GM18517 (cell line): ENCODE data around the gene MAK.
A peak's percentile ranks its signal among the peaks of the same experiment; 100 is the strongest.
"Not testable (repeated sequence)": the region's sequence is repeated elsewhere in the genome, so short reads cannot be mapped to it uniquely, and the experiment has no call there.

Experiments used
- ATAC-seq: cut with Tn5 transposase; IDR thresholded peaks from one replicate; pipeline ENCODE4 v1.9.1; 2021; ENCODE audit warnings: mild to moderate bottlenecking, moderate library complexity; ENCODE audit not compliant: unreplicated experiment

MAK gene, protein sequence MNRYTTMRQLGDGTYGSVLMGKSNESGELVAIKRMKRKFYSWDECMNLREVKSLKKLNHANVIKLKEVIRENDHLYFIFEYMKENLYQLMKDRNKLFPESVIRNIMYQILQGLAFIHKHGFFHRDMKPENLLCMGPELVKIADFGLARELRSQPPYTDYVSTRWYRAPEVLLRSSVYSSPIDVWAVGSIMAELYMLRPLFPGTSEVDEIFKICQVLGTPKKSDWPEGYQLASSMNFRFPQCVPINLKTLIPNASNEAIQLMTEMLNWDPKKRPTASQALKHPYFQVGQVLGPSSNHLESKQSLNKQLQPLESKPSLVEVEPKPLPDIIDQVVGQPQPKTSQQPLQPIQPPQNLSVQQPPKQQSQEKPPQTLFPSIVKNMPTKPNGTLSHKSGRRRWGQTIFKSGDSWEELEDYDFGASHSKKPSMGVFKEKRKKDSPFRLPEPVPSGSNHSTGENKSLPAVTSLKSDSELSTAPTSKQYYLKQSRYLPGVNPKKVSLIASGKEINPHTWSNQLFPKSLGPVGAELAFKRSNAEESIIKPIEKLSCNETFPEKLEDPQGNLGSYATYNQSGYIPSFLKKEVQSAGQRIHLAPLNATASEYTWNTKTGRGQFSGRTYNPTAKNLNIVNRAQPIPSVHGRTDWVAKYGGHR

DNA sequence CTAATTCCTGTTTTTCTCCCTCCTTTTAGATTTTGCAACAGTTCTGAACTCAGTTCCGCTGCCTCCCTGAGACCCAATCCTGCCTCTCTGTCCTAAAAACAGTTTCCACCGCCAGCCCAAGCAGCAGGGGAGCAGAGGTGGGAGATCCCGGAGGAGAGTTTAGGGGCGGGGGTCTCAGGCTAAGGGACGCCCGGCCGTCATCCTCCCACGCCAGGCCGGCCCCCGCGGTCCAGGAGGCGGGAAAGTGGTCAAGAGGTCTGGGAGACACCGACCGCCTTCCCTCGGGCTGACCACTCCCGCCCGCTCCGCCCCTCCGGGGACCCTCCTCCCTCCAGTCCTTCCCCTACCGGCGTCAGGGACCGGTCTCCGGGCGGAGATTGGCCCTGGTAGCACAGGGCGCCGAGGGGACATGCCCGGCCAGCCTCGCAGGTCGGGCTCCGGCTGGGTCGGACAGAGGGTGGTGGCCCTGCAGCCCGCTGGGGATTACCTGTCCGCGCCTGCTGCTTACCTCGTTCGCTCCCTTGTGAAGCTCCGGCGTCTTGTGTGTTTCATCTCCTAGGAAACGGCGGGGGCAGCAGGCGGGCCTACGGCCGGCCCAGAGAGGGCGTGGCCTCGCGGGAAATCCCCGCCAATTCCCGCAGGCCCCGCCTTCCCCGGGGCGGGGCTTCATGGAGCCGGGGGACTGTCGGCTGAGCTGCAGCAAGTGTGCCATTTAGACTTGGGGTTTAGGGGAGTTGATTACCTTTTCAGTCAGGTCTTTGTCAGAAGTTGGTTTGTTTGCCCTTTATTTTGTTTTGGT, at the start of gene MAK:
Gene MAK, minus strand, starts transcription at position 545 of the 799 bp plus-strand sequence. CDS start 7,891 bp downstream, outside the sequence.
- peak; percentile 83 for ATAC-seq

DNA sequence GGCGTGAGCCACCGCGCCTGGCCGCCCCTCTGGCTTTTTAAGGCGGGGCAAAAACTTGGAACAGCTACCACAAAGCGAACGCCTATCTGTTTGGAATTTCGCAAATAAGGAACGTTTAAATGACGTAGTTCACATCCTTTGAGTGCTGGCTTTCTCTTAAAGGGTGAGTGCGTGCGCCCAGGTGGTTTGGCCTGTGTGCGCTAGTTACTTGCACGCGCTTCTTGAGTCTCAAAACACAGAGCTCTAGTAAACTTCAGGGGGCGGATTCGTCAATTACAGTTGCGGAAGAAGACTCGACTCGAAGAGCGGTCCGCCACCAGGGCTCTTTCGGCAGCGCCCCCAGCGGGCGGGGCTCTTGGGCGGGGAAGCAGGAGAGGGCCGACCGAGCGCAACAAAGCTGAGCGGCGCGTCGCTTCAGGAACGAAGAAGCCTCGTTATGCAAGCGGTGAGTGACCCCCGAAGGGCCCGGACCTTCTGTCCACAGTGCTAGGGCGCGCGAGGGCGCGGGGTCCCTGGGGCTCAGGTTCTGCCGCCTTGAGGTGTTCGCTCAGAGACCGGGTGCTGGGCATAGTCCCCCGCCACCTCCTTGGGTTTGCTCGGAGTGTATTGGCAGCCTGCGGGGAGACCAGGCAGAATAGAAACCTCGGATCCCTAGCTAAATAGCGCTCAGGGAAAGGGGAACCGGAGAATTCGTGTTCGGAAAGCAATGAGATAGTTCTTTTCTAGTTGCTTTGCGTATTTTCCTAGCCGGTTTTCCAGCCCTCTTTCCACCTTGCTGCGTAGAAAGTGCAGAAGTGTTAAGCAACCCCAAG, 48.6 kb upstream of the MAK start, which contains the start of gene SYCP2L:
Gene SYCP2L, plus strand, starts transcription at position 362 of the 812 bp plus-strand sequence. Its CDS starts 75 bp downstream, at position 437.
- ATAC-seq, result no peak

DNA sequence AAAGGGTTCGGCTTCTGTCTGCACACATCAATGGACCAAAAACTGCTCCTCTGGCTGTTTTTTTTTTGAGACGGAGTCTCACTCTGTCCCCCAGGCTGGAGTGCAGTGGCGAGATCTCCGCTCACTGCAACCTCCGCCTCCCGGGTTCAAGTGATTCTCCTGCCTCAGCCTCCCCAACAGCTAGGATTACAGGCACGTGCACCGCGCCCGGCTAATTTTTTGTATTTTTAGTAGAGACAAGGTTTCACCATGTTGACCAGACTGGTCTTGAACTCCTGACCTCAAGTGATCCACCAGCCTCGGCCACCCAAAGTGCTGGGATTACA, 48.0 kb upstream of the MAK start:
- ATAC-seq, result not testable (repeated sequence)

DNA sequence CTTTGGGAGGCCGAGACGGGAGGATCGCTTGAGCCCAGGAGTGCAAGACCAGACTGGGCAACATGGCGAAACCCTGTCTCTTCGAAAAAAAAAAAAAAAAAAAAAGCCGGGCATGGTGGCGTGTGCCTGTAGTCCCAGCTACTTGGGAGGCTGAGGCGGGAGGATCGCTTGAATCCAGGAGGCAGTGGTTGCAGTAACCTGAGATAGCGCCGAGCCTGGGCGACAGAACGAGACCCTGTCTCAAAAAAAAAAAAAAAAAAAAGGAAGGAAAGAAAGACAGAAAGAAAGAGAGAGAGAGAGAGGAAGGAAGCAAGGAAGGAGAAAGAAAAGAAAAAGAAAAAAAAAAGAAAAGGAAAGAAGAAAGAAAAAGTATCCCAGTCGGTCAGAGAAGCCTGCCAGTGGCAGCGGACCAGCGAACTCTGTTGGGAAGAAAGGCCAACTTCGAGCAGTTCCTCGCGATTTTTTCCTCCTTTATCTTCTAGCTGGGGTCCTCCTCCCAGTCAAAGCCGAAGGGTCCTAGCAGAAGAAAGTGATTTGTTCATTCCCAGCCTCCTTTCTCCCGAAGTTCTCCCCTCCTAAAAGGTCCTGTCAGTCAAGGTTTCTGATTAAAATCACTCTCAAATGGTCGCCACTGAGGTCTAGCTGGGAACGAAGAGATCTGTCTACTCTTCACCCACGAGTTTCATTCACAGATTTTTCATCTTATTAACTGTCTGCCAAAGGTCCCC, 46.1 kb upstream of the MAK start:
- no peak for ATAC-seq

DNA sequence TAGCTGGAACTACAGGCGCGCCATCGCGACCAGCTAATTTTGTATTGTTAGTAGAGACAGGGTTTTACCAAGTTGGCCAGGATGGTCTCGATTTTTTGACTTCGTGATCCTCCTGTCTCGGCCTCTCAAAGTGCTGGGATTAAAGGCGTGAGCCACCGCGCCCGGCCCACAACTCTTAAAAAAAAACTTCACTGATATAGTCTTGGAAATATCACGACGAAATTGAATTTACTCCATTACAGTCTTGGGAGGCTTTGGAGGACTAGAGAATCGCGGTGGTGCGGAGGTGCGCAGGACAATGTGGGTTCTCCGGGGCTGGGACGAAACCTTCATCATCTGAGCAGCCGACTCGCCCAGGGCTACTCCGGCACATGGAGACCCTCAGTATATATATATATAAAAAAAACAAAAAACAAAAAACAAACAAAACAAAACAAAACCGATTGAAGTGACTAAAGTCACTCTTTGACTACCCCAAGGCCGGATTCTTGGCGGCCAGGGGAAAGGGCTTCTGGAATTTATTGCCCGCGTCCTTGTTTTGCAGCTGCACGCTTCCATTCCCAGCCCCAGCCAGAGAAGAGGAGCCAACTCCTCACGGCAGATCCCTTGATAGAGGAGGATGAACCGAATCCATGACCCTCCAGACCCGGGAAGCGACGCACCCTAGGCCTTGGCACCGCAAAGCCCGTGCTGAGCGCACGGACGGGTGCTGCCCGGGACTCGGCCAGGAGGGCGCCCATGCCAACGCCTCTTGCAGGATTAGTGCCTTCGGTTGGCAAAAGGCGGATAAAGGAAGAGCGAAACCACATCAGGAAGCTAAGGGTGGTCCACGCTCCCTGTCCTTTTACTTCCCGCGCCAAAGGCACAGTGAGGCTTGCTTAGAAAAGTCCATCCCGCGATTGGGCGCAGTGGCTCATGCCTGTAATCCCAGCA, 45.2 kb upstream of the MAK start:
- no peak for ATAC-seq

DNA sequence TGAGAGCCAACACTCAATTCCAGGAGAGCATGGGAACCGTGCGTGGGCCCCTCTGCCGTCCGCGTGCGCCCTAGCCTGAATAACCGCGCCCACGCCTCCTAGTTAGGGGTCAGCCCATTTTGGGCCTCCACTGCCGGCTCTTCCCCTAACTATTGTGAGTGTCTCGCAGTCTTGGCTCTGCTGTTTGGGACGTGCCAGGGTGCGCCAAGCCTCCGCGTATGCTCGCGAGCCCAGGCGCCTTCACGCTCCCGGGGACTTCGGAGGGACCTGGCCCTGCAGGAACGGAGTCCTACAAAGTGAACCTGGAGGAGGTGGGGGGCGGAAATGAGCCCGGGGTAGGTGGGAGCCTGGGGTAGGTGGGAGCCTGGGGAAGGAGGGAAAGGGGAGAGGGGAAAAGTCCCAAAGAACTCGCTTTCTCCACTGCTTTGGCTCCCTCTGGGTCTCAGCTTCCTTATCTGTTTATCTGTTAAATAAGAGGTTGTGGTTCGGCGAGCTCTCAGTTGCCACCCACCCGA, 44.4 kb upstream of the MAK start:
- no peak for ATAC-seq

DNA sequence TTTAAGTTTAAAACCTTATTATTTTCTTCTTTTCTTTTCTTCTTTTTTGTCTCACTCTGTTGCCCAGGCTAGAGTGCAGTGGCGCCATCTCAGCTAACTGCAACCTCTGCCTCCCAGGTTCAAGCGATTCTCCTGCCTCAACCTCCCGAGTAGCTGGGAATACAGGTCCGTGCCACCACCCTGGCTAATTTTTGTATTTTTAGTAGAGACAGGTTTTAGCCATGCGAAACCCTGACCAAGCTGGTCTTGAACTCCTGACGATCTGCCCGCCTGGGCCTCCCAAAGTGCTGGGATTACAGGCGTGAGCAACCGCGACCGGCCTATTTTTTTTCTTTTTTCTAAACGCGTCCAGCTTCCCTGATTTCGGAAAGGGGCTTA, 43.9 kb upstream of the MAK start:
- ATAC-seq, result not testable (repeated sequence)

DNA sequence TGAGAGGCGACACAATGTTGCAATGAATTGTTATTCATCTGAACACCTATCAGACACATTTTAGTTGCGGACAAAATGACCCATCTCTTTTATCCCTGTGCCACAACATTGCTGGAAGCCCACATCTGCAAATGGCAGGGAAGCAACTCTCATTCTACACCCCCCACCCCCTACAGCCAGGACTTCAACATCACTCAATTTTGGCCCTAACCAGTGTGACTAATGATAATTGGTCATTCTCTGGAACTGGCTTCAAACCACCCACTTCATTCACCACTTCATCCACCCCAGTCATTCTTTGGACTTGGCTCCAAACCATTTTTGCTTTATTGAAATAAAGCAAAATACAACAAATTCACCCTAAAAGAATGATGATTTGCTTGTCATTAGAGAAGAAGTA, 42.0 kb upstream of the MAK start:
- ATAC-seq, result no peak

DNA sequence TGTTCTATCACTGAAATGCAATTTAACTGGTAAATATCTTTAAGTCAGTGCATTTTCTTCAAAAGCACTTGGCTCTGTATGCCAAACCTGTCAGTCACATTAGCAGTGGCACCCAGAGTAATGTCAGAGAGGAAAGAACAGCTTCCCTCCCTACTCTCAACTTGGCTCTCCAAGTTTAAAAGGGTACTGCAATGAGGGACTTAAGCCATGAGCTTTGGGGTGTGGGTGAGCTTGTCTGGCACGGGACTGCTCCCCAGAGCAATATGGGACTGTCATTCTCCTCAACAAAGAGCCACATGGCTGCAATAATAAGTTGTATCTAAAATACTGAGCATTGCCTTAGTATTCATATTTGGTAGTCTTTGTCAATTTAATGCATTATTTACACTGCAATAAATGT, 39.5 kb upstream of the MAK start:
- ATAC-seq, result no peak

DNA sequence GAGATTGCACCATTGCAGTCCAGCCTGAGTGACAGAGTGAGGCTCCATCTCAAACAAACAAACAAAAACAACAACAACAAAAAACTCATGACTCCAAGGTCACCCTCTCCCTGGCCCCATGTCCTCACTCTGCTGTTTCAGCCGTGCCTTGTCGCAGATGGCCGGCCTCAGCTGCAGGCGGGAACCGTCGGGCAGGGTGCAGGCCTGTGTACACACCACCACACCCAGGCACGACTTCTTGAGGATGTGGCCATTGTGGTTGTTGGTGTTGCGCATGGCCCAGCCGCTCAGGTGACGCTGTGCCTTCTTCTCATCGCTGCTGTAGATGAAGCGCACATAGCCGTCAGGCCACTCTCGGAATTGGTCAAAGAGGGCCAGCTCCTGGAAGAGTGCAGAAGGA, 38.7 kb upstream of the MAK start:
- no peak for ATAC-seq

DNA sequence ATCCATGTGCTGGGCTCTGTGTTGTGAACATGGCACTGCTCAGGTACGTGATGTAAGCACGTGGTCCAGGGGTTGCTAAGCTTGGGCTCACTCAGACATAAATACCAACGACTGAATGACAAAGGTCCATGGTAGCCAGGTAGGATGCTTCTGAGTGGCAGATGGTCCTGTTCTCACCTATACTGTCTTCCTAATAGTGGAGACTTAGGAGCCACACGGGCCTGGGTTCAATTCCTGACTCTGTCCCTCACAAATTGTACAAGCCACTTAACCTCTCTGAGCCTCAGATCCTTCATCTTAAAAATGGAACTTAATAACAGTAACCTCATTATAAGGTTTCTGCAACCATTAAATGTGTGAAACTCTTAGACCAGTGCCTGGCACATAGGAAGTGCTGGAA, 36.7 kb upstream of the MAK start:
- ATAC-seq, result no peak

DNA sequence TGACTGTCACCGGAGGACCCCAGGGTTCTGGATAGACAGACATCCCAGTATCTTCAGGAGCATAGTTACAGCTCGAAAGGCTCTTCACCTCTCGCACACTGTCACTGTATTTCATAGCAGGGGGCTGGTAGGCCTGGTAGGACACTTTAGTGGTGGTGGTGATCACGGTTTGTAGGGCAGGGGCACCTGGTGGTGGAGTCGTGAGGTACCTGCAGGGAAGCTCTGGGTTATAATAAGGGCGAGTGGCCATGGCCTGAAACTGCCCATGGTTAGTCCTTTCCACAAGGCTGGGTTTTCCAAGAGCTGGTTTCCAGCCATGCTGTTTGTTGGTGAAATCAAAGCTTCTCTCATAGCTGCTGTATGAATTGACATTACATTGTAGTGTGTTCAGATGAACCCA, 35.9 kb upstream of the MAK start:
- no peak for ATAC-seq

DNA sequence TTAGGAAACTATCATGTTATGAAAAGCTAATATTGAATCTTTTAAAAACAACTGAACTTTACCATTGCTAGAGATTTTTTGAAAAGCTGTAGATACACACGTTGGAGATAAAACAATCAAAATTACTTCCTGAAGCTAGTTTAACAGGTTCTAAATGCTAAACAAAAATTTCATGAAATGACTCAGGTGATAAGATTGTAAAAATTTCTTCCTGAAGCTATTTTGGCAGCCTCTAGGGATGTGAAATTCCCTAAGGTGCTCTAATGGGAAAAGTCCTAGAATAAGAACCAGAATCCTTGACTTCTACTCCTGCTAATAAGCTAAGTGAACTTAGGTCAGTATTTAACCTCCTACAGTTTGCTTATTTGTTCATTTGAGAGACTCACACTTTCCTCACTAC, 35.0 kb upstream of the MAK start:
- no peak for ATAC-seq

DNA sequence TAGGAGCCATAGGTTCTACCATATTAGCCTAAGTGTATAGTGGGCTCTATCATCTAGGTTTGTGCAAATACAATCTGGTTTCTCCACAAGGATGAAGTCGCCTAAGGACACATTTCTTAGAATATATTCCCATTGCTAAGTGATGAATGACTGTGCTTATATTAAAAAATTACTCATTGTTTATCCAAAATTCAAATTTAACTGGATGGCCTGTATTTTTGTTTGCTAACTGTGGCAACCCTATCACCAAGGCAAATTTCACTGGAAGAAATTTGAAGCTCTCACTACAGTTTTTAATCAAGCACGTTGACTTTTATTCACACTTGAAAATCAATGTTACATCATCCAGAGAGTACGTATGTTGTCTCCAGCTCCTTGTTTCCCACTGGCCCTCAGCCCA, 29.6 kb upstream of the MAK start:
- ATAC-seq, result no peak

DNA sequence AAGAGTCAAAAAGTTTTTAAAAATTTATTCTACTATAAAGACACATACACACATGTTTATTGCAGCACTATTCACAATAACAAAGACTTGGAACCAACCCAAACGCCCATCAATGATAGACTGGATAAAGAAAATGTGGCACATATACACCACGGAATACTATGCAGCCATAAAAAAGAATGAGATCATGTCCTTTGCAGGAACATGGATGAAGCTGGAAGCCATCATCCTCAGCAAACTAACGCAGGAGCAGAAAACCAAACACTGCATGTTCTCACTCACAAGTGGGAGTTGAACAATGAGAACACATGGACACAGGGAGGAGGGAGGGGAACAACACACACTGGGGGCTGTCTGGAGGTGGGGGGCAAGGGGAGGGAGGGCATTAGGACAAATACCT, 28.4 kb upstream of the MAK start:
- ATAC-seq, result not testable (repeated sequence)

DNA sequence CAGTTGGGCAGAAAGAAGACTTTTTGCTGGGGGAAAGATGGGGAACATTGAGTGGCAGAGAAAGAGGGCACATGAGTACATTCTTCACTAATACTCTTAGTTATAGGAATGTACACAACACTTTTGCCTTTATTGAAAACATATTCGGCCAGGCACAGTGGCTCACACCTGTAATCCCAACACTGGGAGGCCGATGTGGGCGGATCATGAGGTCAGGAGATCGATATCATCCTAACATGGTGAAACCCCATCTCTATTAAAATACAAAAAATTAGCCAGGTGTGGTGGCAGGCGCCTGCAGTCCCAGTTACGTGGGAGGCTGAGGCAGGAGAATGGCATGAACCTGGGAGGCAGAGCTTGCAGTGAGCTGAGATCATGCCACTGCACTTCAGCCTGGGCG, 24.7 kb upstream of the MAK start:
- not testable (repeated sequence) for ATAC-seq

DNA sequence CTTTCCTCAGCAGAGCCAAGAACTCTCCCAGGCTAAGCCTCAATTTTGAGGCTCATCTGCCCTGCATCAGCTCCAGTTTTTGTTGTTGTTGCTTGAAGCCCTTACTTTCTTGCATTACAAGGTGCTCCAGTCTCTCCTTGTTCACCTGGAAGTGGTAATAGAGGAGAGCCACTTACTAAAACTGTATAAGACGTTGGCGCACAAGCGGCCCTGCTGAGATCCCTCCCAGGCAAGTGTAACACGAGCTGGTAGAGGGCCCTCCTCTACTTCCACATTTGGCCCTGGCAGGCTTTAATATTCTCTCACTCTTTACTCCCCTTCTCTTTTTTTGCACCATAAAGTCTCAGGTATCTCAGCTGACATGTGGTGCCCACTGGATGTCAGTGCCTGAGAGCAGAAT, 24.0 kb upstream of the MAK start:
- no peak for ATAC-seq

DNA sequence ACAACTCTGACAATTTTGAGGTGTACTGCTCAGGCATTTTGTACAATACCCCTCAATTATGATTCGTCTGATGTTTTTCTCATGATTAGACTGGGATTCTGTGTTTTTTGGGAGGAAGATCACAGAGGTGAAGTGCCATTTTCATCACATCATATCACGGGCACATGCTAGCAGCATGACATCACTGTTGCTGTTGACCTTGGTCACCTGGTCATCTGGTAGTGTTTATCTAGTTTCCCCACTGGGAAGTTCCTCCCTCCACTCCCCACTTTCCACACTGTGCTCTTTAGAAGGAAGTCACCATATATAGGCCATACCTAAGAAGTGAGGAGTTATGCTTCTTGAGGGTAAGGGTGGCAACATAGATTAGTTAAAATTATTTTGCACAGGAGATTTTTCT, 22.7 kb upstream of the MAK start:
- ATAC-seq, result no peak

DNA sequence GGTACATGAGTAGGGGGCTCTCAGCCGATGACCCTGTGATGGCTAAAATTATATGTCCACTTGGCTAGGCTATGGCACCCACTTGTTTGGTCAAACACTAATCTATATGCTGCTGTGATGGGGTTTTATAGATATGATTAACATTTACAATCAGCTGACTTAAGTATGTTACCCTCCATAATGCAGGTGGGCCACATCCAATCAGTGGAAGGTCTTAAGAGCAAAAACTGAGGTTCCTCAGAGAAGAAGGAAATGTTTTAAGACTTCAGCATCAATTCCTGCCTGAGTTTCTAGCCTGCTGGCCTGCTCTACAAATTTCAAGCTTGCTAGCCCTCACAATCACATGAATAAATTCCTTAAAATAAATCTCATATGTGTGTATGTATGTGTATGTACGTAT, 18.9 kb upstream of the MAK start:
- no peak for ATAC-seq
